Measurements from ENCODE around the gene DMD.
"Not testable (repeated sequence)": the region's sequence is repeated elsewhere in the genome, so short reads cannot be mapped to it uniquely, and the experiment has no call there.

The DMD gene

GRCh38 chrX:31378973-31379372, 1832.4 kb downstream of the DMD start:
- not testable (repeated sequence) for DNase-seq

DNA sequence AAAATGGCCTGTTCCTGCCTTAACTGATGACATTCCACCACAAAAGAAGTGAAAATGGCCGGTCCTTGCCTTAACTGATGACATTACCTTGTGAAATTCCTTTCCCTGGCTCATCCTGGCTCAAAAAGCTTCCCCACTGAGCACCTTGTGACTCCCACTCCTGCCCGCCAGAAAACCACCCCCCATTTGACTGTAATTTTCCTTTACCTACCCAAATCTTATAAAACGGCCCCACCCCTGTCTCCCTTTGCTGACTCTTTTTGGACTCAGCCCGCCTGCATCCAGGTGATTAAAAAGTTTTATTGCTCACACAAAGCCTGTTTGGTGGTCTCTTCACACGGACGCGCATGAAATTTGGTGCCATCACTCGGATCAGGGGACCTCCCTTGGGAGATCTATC, 1833.5 kb downstream of the DMD start:
- DNase-seq: not testable (repeated sequence)

GRCh38 chrX:31376408-31377022, 1834.8 kb downstream of the DMD start:
- no peak for DNase-seq

DNA sequence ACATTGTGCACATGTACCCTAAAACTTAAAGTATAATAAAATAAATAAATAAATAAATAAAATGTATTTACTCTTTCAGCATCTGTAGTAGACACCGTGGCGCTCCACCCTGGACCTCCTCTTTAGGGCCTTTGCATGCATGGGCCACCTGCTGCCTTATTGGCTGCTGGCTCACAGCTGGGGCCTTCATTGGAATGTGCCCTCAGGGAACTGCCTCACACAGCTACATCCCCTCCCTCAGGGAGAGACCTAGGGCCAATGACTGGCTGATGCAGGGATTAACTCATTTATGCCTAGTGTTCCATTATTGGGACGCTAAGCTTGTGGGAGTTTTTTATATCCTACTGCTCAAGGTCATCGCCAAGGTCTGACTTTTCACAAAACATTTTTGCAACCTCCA, 1836.6 kb downstream of the DMD start:
- no peak for DNase-seq

GRCh38 chrX:31371956-31372355, 1839.4 kb downstream of the DMD start:
- no peak for DNase-seq

DNA sequence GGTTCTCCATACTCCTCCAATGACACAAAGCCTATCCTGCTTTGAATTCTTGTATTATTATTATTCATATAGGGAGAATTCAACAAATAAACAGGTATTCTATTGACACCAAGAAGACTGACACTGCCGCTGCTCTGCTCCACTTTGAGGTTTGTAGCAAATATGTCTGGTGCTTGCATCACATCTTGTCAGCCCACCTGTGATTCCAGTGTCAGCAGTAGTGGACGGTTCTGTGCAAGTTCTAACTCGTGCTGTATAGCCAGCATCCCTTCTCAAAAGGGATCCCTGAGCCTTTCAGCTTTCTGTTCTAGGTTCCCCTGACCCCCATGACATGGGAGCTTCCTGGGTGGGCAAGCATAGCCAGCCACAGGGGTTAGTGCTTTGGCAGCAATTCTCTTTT, 1843.5 kb downstream of the DMD start:
- no peak for DNase-seq

DNA sequence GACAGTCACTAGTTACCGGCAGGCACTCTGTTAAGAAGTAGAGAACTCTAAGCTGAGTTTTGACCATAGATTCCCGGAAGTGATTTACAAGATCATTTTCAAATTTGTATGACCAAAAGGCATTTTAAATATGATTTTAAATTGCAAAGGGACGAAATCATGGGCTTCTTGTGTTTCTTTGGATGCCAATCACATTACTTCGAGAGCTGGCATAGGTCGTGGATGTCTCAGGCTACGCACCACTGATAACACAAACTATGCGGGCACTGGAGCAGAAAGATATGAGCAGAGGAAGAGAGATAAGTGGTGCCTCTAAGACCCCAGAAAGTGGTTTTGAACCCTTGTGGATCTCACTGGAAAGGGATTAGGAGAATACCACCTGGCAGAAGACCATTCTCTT, 1845.3 kb downstream of the DMD start:
- DNase-seq: no peak

DNA sequence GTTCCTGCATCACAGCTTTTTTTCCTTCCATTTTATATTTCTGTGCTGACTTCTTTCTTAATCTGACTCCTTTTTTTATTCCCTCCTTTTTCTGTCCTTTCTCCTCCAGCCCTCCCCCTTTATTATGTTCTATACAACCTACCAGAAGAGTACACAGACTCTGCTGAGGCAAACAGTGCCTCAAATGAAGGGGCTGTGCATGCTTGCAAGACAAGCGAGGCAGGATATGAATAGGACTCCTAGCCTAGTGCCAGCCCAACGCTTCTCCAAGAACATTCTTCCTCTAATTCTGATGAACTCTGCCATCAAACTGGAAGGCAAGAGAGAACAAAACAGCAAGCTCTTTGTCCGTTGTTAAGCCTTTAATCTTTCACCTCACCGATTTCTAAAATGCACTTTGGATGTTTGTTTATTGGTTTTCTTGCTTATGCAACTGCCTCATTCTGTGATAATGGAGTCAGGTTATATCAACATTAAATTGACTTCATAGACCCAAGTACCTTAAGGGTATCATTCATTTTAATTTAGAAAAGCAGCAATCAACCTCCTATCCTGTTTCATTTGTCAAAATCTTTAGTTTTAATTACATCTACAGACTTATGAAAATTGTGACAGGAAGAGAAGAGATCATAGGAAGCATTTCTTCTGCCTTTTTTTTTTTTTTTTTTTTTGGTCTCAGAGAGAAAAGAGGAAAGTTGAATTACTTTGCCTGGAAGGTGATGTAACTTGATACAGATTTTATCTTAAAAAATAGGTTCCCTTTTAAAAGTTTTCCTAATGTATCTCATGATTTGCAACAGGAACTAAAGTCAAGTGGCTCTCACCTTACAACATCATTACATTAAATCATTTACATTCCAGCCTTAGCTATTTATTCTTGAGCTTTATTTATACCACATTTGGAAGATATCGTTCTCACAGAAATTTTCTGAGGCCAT, 1854.8 kb downstream of the DMD start:
- no peak for DNase-seq

DNA sequence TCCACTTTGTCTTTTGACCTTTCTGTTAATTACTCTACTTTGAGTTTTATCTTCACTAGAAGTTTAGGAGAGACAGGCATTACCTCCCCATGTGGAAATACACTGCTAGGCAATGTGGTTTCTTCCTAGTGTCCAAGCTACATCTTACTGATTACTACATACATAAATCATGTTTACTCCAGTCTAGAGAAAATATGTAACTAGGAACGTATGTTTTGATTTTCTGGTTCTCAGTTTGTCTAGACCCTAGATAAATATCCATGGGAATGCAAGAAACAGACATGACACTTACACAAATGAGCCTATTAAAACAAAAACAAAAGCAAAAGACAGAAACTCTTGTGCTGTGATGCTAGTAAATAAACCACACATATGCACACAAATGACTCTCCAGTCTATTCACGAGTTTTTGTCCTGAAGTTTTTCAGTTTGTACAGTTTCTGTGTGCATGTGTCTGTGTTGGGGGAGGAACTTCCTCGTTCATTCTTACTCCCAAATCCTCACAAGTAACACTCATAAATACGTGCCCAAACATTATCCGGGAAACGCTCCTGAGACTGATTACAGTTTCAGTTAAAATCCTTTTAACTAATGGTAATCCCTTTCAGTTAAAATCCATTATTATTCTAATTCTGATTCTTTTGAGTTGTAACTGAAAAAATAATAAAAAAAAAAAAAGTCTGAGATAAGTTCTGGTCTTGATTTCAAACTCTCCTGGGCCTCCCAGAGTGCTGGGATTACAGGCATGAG, 1856.0 kb downstream of the DMD start:
- DNase-seq: no peak

DNA sequence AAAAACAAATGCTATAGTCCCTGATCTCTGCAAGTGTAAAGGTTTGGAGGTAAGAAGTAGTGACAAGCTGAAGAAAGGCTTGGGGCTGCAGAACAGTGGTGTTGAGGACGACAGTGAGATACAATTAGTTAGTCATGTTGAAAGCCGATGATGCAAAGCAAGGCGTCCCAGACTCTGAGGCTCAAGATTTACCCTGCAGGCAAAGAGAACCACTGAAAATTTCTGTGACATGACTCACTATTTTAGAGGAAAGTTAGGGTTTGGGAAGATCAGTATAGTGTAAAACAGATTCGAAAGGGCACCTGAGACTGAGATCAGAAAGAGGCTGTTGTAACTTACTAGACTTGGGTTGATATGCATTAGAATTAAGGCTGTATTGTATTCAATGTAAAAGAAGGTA, 1858.3 kb downstream of the DMD start:
- DNase-seq: no peak

- DNase-seq: no peak
Measured at GRCh38 chrX:31350808-31351074, 1860.6 kb downstream of the DMD start.

DNA sequence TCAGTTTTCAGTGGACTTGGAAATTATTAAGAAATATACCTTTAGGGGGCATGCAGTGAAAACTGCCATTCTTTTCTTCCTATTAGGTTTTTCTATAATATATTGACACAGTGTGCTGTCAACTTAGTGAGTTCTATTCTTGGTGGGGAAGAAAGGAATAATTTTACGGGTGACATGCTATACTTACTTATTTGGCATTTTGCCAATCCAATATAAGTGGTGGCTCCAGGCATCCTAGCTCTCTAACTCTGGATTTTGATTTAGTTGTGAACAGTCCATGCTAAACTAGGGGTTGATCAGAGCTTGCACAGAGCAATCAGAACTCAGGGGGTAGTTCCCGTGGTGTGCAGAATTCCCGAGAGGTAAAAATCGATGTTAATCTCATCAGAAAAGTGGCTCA, 1861.8 kb downstream of the DMD start:
- DNase-seq: no peak

DNA sequence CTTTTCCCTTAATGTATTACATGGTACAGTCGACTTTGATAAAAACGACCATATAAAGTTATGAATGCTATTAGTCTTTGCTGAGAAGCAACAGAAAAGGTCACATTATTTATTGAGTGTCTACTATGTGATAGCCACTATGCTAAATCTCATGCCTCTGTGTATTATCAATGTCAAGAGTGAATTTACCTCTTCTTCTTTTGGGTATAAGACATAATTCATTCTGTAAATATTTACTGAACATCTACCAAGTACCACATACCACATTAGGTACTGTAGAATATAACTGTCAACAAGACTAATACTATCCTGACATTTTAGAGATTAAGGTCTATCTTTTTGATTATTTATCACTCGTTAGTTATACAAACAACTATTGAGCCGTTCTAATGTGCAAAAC, 1870.8 kb downstream of the DMD start:
- no peak for DNase-seq

GRCh38 chrX:31338991-31339350, 1872.4 kb downstream of the DMD start:
- DNase-seq: no peak

- no peak for DNase-seq
Measured at GRCh38 chrX:31337332-31337731, 1874.0 kb downstream of the DMD start.

DNA sequence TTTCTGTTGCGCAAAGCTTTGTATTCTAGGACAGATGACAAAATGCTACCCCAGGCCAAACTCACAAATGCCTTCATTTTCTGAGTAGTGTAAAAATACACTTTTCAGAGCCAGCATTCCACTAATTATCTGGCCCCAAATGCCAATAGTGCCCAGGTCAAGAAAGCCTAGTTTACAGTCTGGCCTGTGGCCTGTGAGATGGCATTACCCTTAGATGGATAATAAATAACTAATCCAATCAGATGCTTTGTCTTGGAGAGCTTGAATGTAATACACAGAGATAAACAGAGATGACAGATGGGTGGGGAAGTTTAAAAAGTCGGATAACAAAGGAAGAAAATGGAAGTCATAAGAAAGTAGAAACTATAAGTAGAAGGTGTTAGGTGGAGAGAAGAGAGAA, 1874.9 kb downstream of the DMD start:
- no peak for DNase-seq

GRCh38 chrX:31334997-31335396, 1876.4 kb downstream of the DMD start:
- DNase-seq: no peak

GRCh38 chrX:31333165-31333831, 1878.1 kb downstream of the DMD start:
- DNase-seq: no peak

- no peak for DNase-seq
Measured at GRCh38 chrX:31331928-31332327, 1879.4 kb downstream of the DMD start.

DNA sequence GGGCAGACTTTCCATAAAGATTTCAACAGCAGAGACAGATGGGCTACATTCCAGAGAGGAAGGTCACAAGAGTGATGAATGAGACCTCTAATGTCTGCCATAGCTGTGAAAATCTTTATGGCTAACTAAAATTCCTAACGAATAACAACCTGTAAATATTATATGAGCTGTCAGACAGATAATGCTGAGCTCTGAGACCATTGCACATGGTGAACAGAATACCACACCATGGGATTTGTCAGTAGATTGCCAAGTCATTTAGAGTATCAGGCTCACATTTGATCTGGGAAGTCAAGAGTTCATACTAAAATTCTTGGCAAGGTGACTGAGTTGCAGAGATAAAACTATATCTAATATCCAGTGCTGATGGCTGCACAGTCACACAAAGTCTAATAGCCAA, 1880.3 kb downstream of the DMD start:
- DNase-seq: no peak

GRCh38 chrX:31329298-31329697, 1882.1 kb downstream of the DMD start:
- no peak for DNase-seq

GRCh38 chrX:31323658-31324057, 1887.7 kb downstream of the DMD start:
- DNase-seq: no peak

GRCh38 chrX:31320740-31321139, 1890.6 kb downstream of the DMD start:
- DNase-seq: no peak

GRCh38 chrX:31319586-31319985, 1891.8 kb downstream of the DMD start:
- no peak for DNase-seq

All from CD4-positive, alpha-beta T cell treated with Interleukin-17A for 4 hours (primary cell).